ENCODE measurements around the gene USP48. TPM values are rescaled to one million over a fixed set of nuclear protein-coding genes. Genes with fewer than 3 reads are reported as not detected.
"Not testable (repeated sequence)": the region's sequence is repeated elsewhere in the genome, so short reads cannot be mapped to it uniquely, and the experiment has no call there.

USP48 gene
- total RNA-seq, 1 donor from 2014 or later: 86.5 TPM

GRCh38 chr1:21828075-21828474 lies 45.1 kb upstream of the USP48 start:
- peaks cover 40% of the 10 kb centered on the region for H3K36me3 Mint-ChIP-seq

DNA sequence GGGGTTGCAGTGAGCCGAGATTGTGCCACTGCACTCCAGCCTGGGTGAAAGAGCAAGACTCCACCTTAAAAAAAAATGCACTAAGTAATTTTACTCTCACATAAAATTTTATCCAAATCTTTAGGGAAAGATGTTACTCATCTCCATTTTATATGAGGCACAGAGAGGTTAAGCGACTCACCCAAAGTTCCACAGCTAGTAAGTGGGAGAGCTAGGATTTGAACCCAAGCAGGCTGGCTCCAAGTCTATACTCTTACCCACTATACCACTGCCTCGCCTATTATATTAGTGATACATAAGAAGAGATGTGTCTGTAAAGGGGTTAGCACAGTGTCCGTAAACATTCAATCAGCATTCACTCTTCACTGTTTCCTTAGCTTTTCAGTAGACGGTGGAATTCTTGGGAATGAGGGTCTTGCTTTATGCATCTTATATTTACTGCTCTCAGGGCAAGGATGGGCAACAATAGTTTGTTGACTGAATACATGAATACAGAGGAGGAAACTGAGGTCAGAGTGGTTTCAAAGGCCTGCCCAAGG lies 44.3 kb upstream of the USP48 start:
- Mint-ChIP-seq H3K27ac (no peak overlapping the region), H3K27me3 (ENCODE audit: low read depth) (no peaks in the 10 kb centered on the region), H3K4me1 (no peaks in the 10 kb centered on the region), H3K36me3 (peaks cover 34% of the 10 kb centered on the region), H3K4me3 (no peak overlapping the region), H3K9me3 (no peaks in the 10 kb centered on the region)
- DNase-seq (ENCODE audit: low spot score in 2 of 2, unreplicated experiment in 2 of 2): no peak
- TF ChIP-seq, protein P1, sequence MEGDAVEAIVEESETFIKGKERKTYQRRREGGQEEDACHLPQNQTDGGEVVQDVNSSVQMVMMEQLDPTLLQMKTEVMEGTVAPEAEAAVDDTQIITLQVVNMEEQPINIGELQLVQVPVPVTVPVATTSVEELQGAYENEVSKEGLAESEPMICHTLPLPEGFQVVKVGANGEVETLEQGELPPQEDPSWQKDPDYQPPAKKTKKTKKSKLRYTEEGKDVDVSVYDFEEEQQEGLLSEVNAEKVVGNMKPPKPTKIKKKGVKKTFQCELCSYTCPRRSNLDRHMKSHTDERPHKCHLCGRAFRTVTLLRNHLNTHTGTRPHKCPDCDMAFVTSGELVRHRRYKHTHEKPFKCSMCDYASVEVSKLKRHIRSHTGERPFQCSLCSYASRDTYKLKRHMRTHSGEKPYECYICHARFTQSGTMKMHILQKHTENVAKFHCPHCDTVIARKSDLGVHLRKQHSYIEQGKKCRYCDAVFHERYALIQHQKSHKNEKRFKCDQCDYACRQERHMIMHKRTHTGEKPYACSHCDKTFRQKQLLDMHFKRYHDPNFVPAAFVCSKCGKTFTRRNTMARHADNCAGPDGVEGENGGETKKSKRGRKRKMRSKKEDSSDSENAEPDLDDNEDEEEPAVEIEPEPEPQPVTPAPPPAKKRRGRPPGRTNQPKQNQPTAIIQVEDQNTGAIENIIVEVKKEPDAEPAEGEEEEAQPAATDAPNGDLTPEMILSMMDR (IDR thresholded peaks at IDR 0.05; ENCODE audit: unreplicated experiment): no peak

More at GRCh38 chr1:21828075-21828474, 45.1 kb upstream of the USP48 start:
- Mint-ChIP-seq H3K27me3 (ENCODE audit: low read depth) (no peaks in the 10 kb centered on the region), H3K27ac (no peak overlapping the region), H3K4me3 (no peak overlapping the region), H3K4me1 (no peaks in the 10 kb centered on the region), H3K9me3 (no peaks in the 10 kb centered on the region)
- TF ChIP-seq, protein P1 (IDR thresholded peaks at IDR 0.05; ENCODE audit: unreplicated experiment): no peak
- DNase-seq (ENCODE audit: low spot score in 2 of 2, unreplicated experiment in 2 of 2): no peak

DNA sequence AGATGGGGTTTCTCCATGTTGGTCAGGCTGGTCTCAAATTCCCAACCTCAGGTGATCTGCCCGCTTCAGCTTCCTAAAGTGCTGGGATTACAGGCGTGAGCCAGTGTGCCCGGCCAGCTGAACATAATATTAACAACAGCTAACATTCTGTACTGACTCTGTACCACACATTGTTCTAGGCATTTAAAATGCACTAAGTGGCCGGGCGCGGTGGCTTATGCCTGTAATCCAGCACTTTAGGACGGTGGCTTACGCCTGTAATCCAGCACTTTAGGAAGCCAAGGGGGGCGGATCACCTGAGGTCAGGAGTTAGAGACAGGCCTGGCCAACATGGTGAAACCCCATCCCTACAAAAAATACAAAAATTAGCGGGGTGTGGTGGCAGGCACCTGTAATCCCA lies 43.7 kb upstream of the USP48 start:
- not testable (repeated sequence) for H3K27ac Mint-ChIP-seq; H3K4me1 Mint-ChIP-seq; H3K4me3 Mint-ChIP-seq; H3K9me3 Mint-ChIP-seq; DNase-seq (ENCODE audit: low spot score in 2 of 2, unreplicated experiment in 2 of 2); H3K27me3 Mint-ChIP-seq (ENCODE audit: low read depth)
- H3K36me3 Mint-ChIP-seq: peaks cover 31% of the 10 kb centered on the region

GRCh38 chr1:21825393-21825792 lies 42.4 kb upstream of the USP48 start:
- H3K4me3 Mint-ChIP-seq: no peak overlapping the region
- H3K9me3 Mint-ChIP-seq: no peaks in the 10 kb centered on the region
- H3K27ac Mint-ChIP-seq: no peak overlapping the region
- peaks cover 35% of the 10 kb centered on the region for H3K36me3 Mint-ChIP-seq
- no peaks in the 10 kb centered on the region for H3K4me1 Mint-ChIP-seq
- TF ChIP-seq, protein P1 (IDR thresholded peaks at IDR 0.05; ENCODE audit: unreplicated experiment): no peak
- no peak for DNase-seq (ENCODE audit: low spot score in 2 of 2, unreplicated experiment in 2 of 2)
- no peaks in the 10 kb centered on the region for H3K27me3 Mint-ChIP-seq (ENCODE audit: low read depth)

GRCh38 chr1:21824926-21825325 lies 42.0 kb upstream of the USP48 start:
- no peaks in the 10 kb centered on the region for H3K9me3 Mint-ChIP-seq
- H3K36me3 Mint-ChIP-seq: peaks cover 37% of the 10 kb centered on the region
- H3K4me1 Mint-ChIP-seq: no peaks in the 10 kb centered on the region
- H3K27me3 Mint-ChIP-seq (ENCODE audit: low read depth): no peaks in the 10 kb centered on the region
- TF ChIP-seq, protein P1 (IDR thresholded peaks at IDR 0.05; ENCODE audit: unreplicated experiment): no peak
- no peak overlapping the region for H3K27ac Mint-ChIP-seq
- H3K4me3 Mint-ChIP-seq: no peak overlapping the region
- DNase-seq (ENCODE audit: low spot score in 2 of 2, unreplicated experiment in 2 of 2): no peak

- H3K36me3 Mint-ChIP-seq: peaks cover 42% of the 10 kb centered on the region
- H3K27me3 Mint-ChIP-seq (ENCODE audit: low read depth): no peaks in the 10 kb centered on the region
- DNase-seq (ENCODE audit: low spot score in 2 of 2, unreplicated experiment in 2 of 2): no peak
- no peak overlapping the region for H3K4me3 Mint-ChIP-seq
- no peaks in the 10 kb centered on the region for H3K4me1 Mint-ChIP-seq
- no peak overlapping the region for H3K27ac Mint-ChIP-seq
- no peaks in the 10 kb centered on the region for H3K9me3 Mint-ChIP-seq
- TF ChIP-seq, protein P1 (IDR thresholded peaks at IDR 0.05; ENCODE audit: unreplicated experiment): no peak
Observed at GRCh38 chr1:21823980-21824702, 41.2 kb upstream of the USP48 start.

All from mesothelial cell of epicardium (in vitro differentiated cells).